ENCODE results near the gene AQP1. TPM values are rescaled to one million over a fixed set of nuclear protein-coding genes. Genes with fewer than 3 reads are reported as not detected.

AQP1 gene
- total RNA-seq, 1 donor from 2014 or later = 373 TPM

- peak; percentile 38 for DNase-seq (ENCODE audit: low spot score)
These were observed 10.1 kb downstream of the AQP1 start for GRCh38 chr7:30921540-30922401.

- DNase-seq (ENCODE audit: low spot score) = peak; percentile 33
These were observed 10.9 kb downstream of the AQP1 start for GRCh38 chr7:30922596-30922995.

GRCh38 chr7:30923009-30923773 is 11.5 kb downstream of the AQP1 start:
- DNase-seq (ENCODE audit: low spot score) = peak; percentile 38

GRCh38 chr7:30923774-30924413 is 12.2 kb downstream of the AQP1 start:
- DNase-seq (ENCODE audit: low spot score) = peak; percentile 35

GRCh38 chr7:30924624-30925023 is 13.0 kb downstream of the AQP1 start:
- DNase-seq (ENCODE audit: low spot score) = no peak

GRCh38 chr7:30925117-30925516 is 13.5 kb downstream of the AQP1 start:
- DNase-seq (ENCODE audit: low spot score) = no peak

GRCh38 chr7:30925913-30926312 is 14.3 kb downstream of the AQP1 start:
- DNase-seq (ENCODE audit: low spot score) = peak; percentile 38

- no peak for DNase-seq (ENCODE audit: low spot score)
These were observed 14.7 kb downstream of the AQP1 start for GRCh38 chr7:30926313-30926712.

- no peak for DNase-seq (ENCODE audit: low spot score)
These were observed 15.4 kb downstream of the AQP1 start for GRCh38 chr7:30927040-30927439.

GRCh38 chr7:30927559-30927958 is 15.9 kb downstream of the AQP1 start:
- DNase-seq (ENCODE audit: low spot score) = no peak

- no peak for DNase-seq (ENCODE audit: low spot score)
These were observed 16.7 kb downstream of the AQP1 start for GRCh38 chr7:30928254-30928872.

- no peak for DNase-seq (ENCODE audit: low spot score)
These were observed 18.0 kb downstream of the AQP1 start for GRCh38 chr7:30929686-30930085.

GRCh38 chr7:30930621-30931020 is 19.0 kb downstream of the AQP1 start:
- no peak for DNase-seq (ENCODE audit: low spot score)

GRCh38 chr7:30931161-30931928 is 19.7 kb downstream of the AQP1 start:
- DNase-seq (ENCODE audit: low spot score) = no peak

GRCh38 chr7:30931929-30932540 is 20.4 kb downstream of the AQP1 start:
- DNase-seq (ENCODE audit: low spot score) = no peak

- DNase-seq (ENCODE audit: low spot score) = no peak
These were observed 20.9 kb downstream of the AQP1 start for GRCh38 chr7:30932562-30932961.

GRCh38 chr7:30933124-30933974 is 21.7 kb downstream of the AQP1 start:
- no peak for DNase-seq (ENCODE audit: low spot score)

- DNase-seq (ENCODE audit: low spot score) = no peak
These were observed 22.6 kb downstream of the AQP1 start for GRCh38 chr7:30934225-30934624.

- DNase-seq (ENCODE audit: low spot score) = no peak
These were observed 23.3 kb downstream of the AQP1 start for GRCh38 chr7:30934732-30935568.
